A673 (cell line): ENCODE results near the gene CLHC1. TPM values are rescaled to one million over a fixed set of nuclear protein-coding genes. Genes with fewer than 3 reads are reported as not detected.

Experiments used
- BruUV-seq: library from RNA; stranded (reverse); fragments of 400-500 nt; replicated peaks from 2 replicates; lab custom pipeline; 2021; lab: Mats Ljungman, UMichigan
- CTCF ChIA-PET: fragments of 300-600 bp; sonication (Branson Sonifier 250); formaldehyde crosslinking; loops from one replicate; lab custom pipeline; 2022; ENCODE audit warnings: antibody characterized with exemption; lab: Charles Lee
- POLR2A ChIA-PET: fragments of 300-600 bp; sonication (Branson Sonifier 250); formaldehyde crosslinking; loops from one replicate; lab custom pipeline; 2022; ENCODE audit warnings: antibody characterized with exemption; ENCODE audit not compliant: low non-redundant PET; lab: Charles Lee
- DNase-seq: peaks from one replicate; pipeline ENCODE4 v3.0.0-alpha.2; 2015; ENCODE audit warnings: low spot score
- H3K27ac ChIP-seq: fragments of 200-600 bp; sonication (generic); 2 replicates; pipeline ENCODE4 v1.5.1; 2016; ENCODE audit warnings: mixed run types, low read depth, mild to moderate bottlenecking, mixed read lengths, antibody characterized with exemption, low read length; ENCODE audit not compliant: poor library complexity, severe bottlenecking
- H3K27me3 ChIP-seq: fragments of 200-600 bp; sonication (generic); replicated peaks from 2 replicates; pipeline ENCODE4 v1.6.1; 2017; ENCODE audit warnings: mixed run types, low read depth, mild to moderate bottlenecking, mixed read lengths, antibody characterized with exemption, low read length; ENCODE audit not compliant: insufficient read depth, poor library complexity
- H3K36me3 ChIP-seq: fragments of 200-600 bp; sonication (generic); 2 replicates; pipeline ENCODE4 v1.6.1; 2016; ENCODE audit warnings: mixed run types, mild to moderate bottlenecking, mixed read lengths, antibody characterized with exemption, low read length; ENCODE audit not compliant: insufficient read depth, poor library complexity, severe bottlenecking
- H3K4me1 ChIP-seq: fragments of 200-600 bp; sonication (generic); 2 replicates; pipeline ENCODE4 v1.6.1; 2017; ENCODE audit warnings: mixed run types, mild to moderate bottlenecking, mixed read lengths, antibody characterized with exemption, low read length; ENCODE audit not compliant: insufficient read depth, poor library complexity, severe bottlenecking
- H3K4me3 ChIP-seq: fragments of 200-600 bp; sonication (generic); 2 replicates; pipeline ENCODE4 v1.5.1; 2016; ENCODE audit warnings: low read depth, mixed run types, mild to moderate bottlenecking, mixed read lengths, low read length; ENCODE audit not compliant: poor library complexity, severe bottlenecking
- H3K9me3 ChIP-seq: fragments of 200-600 bp; sonication (generic); 2 replicates; pipeline ENCODE4 v1.6.1; 2016; ENCODE audit warnings: mixed run types, low read depth, mild to moderate bottlenecking, mixed read lengths, antibody characterized with exemption, low read length; ENCODE audit not compliant: poor library complexity, severe bottlenecking
- CTCF ChIP-seq: fragments of 300-800, 200-600 bp; sonication (generic); conservative IDR thresholded peaks from 2 replicates; pipeline ENCODE4 v1.5.1; 2017; ENCODE audit warnings: low read depth, mild to moderate bottlenecking, antibody characterized with exemption, low read length, moderate library complexity, mixed read lengths
- EZH2 ChIP-seq: fragments of 200-600 bp; sonication (generic); IDR thresholded peaks from 2 replicates; pipeline ENCODE4 v1.6.1; 2017; ENCODE audit warnings: borderline replicate concordance, low read depth, mild to moderate bottlenecking, mixed read lengths, antibody characterized with exemption, low read length; ENCODE audit not compliant: poor library complexity, severe bottlenecking
- intact Hi-C: fragments of 100-400 bp; cut with micrococcal nuclease; formaldehyde crosslinking; loops from one replicate; pipeline ENCODE4 v1.10.0; 2022; ENCODE audit not compliant: unreplicated experiment
- total RNA-seq: library from RNA; stranded (reverse); gene quantifications from 2 replicates; pipeline ENCODE4 v1.2.3, GENCODE V29; 2021

Gene CLHC1
- total RNA-seq, 1 experiment from 2014 or later: 9.1 TPM

- no peak for DNase-seq
- Histone ChIP-seq H3K36me3 (no peaks in the 10 kb centered on the region), H3K9me3 (no peaks in the 10 kb centered on the region), H3K27me3 (no peaks in the 10 kb centered on the region), H3K4me3 (no peak overlapping the region), H3K27ac (no peak overlapping the region), H3K4me1 (peaks cover 13% of the 10 kb centered on the region)
- intact Hi-C loops: loop anchor here (10.0 kb wide), 1 partner anchor 116 kb away; no protein-coding TSS in a partner anchor
- POLR2A ChIA-PET: no interaction called here
- CTCF ChIA-PET: interaction anchor here (1.0 kb wide), 1 partner anchor 261 kb away, joined by 3 read pairs; no protein-coding TSS in a partner anchor
- no TSS peak for BruUV-seq
- TF ChIP-seq CTCF (no peak), EZH2 (no peak)
Observed at GRCh38 chr2:55160422-55160821, 71.7 kb downstream of the CLHC1 start.

DNA sequence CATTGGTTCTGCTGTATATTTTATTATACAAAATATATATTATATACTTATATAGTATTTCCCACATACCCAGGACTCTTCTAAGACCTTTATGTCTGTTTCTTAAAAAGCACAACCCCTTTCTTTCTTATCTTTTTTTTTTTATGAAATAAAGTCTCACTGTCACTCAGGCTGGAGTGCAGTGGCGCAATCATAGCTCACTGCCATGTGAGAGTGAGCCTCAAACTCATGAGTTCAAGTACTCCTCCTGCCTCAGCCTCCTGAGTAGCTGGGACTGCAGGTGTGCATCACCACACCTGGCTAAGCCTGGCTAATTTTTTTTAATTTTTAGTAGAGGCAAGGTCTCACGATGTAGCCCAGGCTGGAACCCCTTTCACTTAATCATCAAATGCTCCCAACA is 72.3 kb downstream of the CLHC1 start:
- no peak for DNase-seq
- POLR2A ChIA-PET: no interaction called here
- Histone ChIP-seq H3K4me3 (no peak overlapping the region), H3K27me3 (no peaks in the 10 kb centered on the region), H3K27ac (no peak overlapping the region), H3K36me3 (no peaks in the 10 kb centered on the region), H3K4me1 (peaks cover 12% of the 10 kb centered on the region), H3K9me3 (no peaks in the 10 kb centered on the region)
- intact Hi-C loops: loop anchor here (10.0 kb wide), 1 partner anchor 115 kb away; no protein-coding TSS in a partner anchor
- no TSS peak for BruUV-seq
- CTCF ChIA-PET: interaction anchor here (1.0 kb wide), 1 partner anchor 260 kb away, joined by 3 read pairs; no protein-coding TSS in a partner anchor
- TF ChIP-seq EZH2 (no peak), CTCF (no peak)

DNA sequence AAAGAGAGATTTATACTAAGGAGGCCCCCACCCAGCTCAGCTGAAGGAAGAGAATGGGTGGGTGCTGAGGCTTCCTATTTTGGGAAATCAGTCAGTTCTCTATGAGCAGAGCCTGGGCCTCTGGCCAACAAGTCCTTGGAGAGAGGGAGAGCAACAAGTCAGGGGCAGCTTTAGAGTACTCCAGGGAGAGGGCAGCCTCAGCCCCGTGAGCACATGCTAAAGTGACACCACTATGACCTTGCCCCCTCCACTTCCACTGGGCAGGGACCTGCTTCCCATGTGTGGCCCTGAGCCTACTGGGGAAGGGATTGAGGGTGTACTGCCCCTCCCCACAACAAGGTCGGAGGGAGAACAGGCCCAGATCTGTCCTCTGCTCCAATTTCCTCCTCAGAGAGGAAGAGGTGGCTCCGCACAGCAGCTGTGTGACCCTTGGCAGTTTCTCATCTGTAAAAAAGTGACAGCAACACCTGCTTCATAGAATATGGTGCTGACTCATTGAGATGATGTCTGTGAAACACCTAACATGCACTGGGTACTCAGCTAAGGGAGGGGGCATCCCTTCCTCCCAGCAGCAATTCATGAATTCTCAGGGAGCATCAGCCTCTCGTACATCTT is 72.9 kb downstream of the CLHC1 start:
- TF ChIP-seq CTCF (no peak), EZH2 (no peak)
- DNase-seq: no peak
- H3K4me1 ChIP-seq: peaks cover 9% of the 10 kb centered on the region
- H3K9me3 ChIP-seq: no peaks in the 10 kb centered on the region
- ChIA-PET POLR2A (no interaction called here), CTCF (no interaction called here)
- no peaks in the 10 kb centered on the region for H3K27me3 ChIP-seq
- BruUV-seq: no TSS peak
- H3K4me3 ChIP-seq: no peak overlapping the region
- H3K36me3 ChIP-seq: no peaks in the 10 kb centered on the region
- H3K27ac ChIP-seq: no peak overlapping the region
- intact Hi-C loops: no loop called here
